ENCODE measurements around the gene RXFP4.
"Not testable (repeated sequence)": the region's sequence is repeated elsewhere in the genome, so short reads cannot be mapped to it uniquely, and the experiment has no call there.

RXFP4 gene

GRCh38 chr1:155940993-155941844 lies at the start of gene RXFP4:
RXFP4 (plus strand) TSS chr1:155941638; CDS start chr1:155941710, 72 bp downstream.
- peak within 1 kb of the TSS; percentile 65 for H3K27ac ChIP-seq

GRCh38 chr1:155892796-155893195 lies 48.6 kb upstream of the RXFP4 start:
- no peak overlapping the region for H3K27ac ChIP-seq
- TF ChIP-seq CTCF (conservative IDR thresholded peaks at IDR 0.05) = no peak
- TF ChIP-seq ZFX (IDR thresholded peaks at IDR 0.05) = no peak

More at GRCh38 chr1:155940993-155941844, at the start of gene RXFP4:
- TF ChIP-seq ZFX (IDR thresholded peaks at IDR 0.05) (no peak), CTCF (conservative IDR thresholded peaks at IDR 0.05) (no peak)

- no peak overlapping the region for H3K27ac ChIP-seq
- TF ChIP-seq ZFX (IDR thresholded peaks at IDR 0.05) (no peak), CTCF (conservative IDR thresholded peaks at IDR 0.05) (no peak)
These were observed 47.9 kb upstream of the RXFP4 start for GRCh38 chr1:155893389-155894142.

- not testable (repeated sequence) for H3K27ac ChIP-seq
These were observed 45.8 kb upstream of the RXFP4 start for GRCh38 chr1:155895617-155896016.

- H3K27ac ChIP-seq = not testable (repeated sequence)
These were observed 45.0 kb upstream of the RXFP4 start for GRCh38 chr1:155896476-155896875.

- no peak overlapping the region for H3K27ac ChIP-seq
These were observed 43.7 kb upstream of the RXFP4 start for GRCh38 chr1:155897746-155898145.

GRCh38 chr1:155898888-155899287 lies 42.5 kb upstream of the RXFP4 start:
- no peak overlapping the region for H3K27ac ChIP-seq
- no peak for TF ChIP-seq CTCF (conservative IDR thresholded peaks at IDR 0.05)
- no peak for TF ChIP-seq ZFX (IDR thresholded peaks at IDR 0.05)

More at GRCh38 chr1:155897746-155898145, 43.7 kb upstream of the RXFP4 start:
- TF ChIP-seq CTCF (conservative IDR thresholded peaks at IDR 0.05) (no peak), ZFX (IDR thresholded peaks at IDR 0.05) (no peak)

GRCh38 chr1:155899683-155900082 lies 41.8 kb upstream of the RXFP4 start:
- H3K27ac ChIP-seq = no peak overlapping the region

More at GRCh38 chr1:155899683-155900082, 41.8 kb upstream of the RXFP4 start:
- TF ChIP-seq CTCF (conservative IDR thresholded peaks at IDR 0.05) (no peak), ZFX (IDR thresholded peaks at IDR 0.05) (no peak)
